Measurements from ENCODE around the gene MRPL9. TPM values are rescaled to one million over a fixed set of nuclear protein-coding genes. Genes with fewer than 3 reads are reported as not detected.
"Not testable (repeated sequence)": the region's sequence is repeated elsewhere in the genome, so short reads cannot be mapped to it uniquely, and the experiment has no call there.

The MRPL9 gene
- total RNA-seq, 2 experiments from 2014 or later = 111 to 121 TPM

GRCh38 chr1:151782026-151782425, 18.7 kb upstream of the MRPL9 start:
- H3K27ac Mint-ChIP-seq; H3K9me3 Mint-ChIP-seq (ENCODE audit: insufficient read depth); H3K4me3 Mint-ChIP-seq; H3K27me3 Mint-ChIP-seq (ENCODE audit: low read depth); H3K36me3 Mint-ChIP-seq (ENCODE audit: low read depth); DNase-seq; H3K4me1 Mint-ChIP-seq (ENCODE audit: low read depth); ATAC-seq; CTCF ChIA-PET: not testable (repeated sequence)
- POLR2A ChIA-PET = interaction anchor here (0.6 kb wide), 1 partner anchor 123 kb away, joined by 6 read pairs; no protein-coding TSS in a partner anchor

GRCh38 chr1:151780736-151781135, 17.4 kb upstream of the MRPL9 start:
- DNase-seq; H3K4me3 Mint-ChIP-seq; H3K9me3 Mint-ChIP-seq (ENCODE audit: insufficient read depth); ATAC-seq; H3K27me3 Mint-ChIP-seq (ENCODE audit: low read depth); H3K27ac Mint-ChIP-seq; H3K36me3 Mint-ChIP-seq (ENCODE audit: low read depth); CTCF ChIA-PET; POLR2A ChIA-PET; H3K4me1 Mint-ChIP-seq (ENCODE audit: low read depth): not testable (repeated sequence)

GRCh38 chr1:151779852-151780251, 16.6 kb upstream of the MRPL9 start:
- DNase-seq (no peak), ATAC-seq (no peak)
- peaks cover 9% of the 10 kb centered on the region for H3K36me3 Mint-ChIP-seq (ENCODE audit: low read depth)
- ChIA-PET POLR2A (no interaction called here), CTCF (no interaction called here)
- H3K27me3 Mint-ChIP-seq (ENCODE audit: low read depth) = no peaks in the 10 kb centered on the region
- no peak overlapping the region for H3K27ac Mint-ChIP-seq
- H3K9me3 Mint-ChIP-seq (ENCODE audit: insufficient read depth) = no peaks in the 10 kb centered on the region
- peaks cover 2% of the 10 kb centered on the region for H3K4me1 Mint-ChIP-seq (ENCODE audit: low read depth)
- H3K4me3 Mint-ChIP-seq = no peak overlapping the region

GRCh38 chr1:151777317-151777716, 14.0 kb upstream of the MRPL9 start:
- ChIA-PET CTCF (interaction anchor here (0.8 to 1.5 kb wide), 2 partner anchors 13 to 43 kb away, joined by 3 read pairs; partner anchors contain the start of gene TDRKH), POLR2A (interaction anchor here (0.6 to 1.0 kb wide), 2 partner anchors 10 to 35 kb away, joined by 3 to 4 read pairs; no protein-coding TSS in a partner anchor)
- Mint-ChIP-seq H3K36me3 (ENCODE audit: low read depth) (peaks cover 9% of the 10 kb centered on the region), H3K27me3 (ENCODE audit: low read depth) (no peaks in the 10 kb centered on the region), H3K4me1 (ENCODE audit: low read depth) (peaks cover 2% of the 10 kb centered on the region), H3K27ac (no peak overlapping the region), H3K4me3 (no peak overlapping the region), H3K9me3 (ENCODE audit: insufficient read depth) (no peaks in the 10 kb centered on the region)
- DNase-seq (no peak), ATAC-seq (no peak)

GRCh38 chr1:151776665-151777062, 13.4 kb upstream of the MRPL9 start:
- no peak for DNase-seq
- H3K4me3 Mint-ChIP-seq = no peak overlapping the region
- CTCF ChIA-PET = interaction anchor here (1.5 kb wide), 1 partner anchor 42 kb away, joined by 3 read pairs; no protein-coding TSS in a partner anchor
- no peak overlapping the region for H3K27ac Mint-ChIP-seq
- no peak for ATAC-seq
- no peaks in the 10 kb centered on the region for H3K27me3 Mint-ChIP-seq (ENCODE audit: low read depth)
- POLR2A ChIA-PET = interaction anchor here (0.7 kb wide), 1 partner anchor 35 kb away, joined by 3 read pairs; no protein-coding TSS in a partner anchor
- H3K9me3 Mint-ChIP-seq (ENCODE audit: insufficient read depth) = no peaks in the 10 kb centered on the region
- H3K4me1 Mint-ChIP-seq (ENCODE audit: low read depth) = peaks cover 2% of the 10 kb centered on the region
- H3K36me3 Mint-ChIP-seq (ENCODE audit: low read depth) = peaks cover 9% of the 10 kb centered on the region

- DNase-seq (no peak), ATAC-seq (no peak)
- H3K9me3 Mint-ChIP-seq (ENCODE audit: insufficient read depth) = no peaks in the 10 kb centered on the region
- H3K4me3 Mint-ChIP-seq = no peak overlapping the region
- POLR2A ChIA-PET = interaction anchor here (0.7 kb wide), 1 partner anchor 35 kb away, joined by 3 read pairs; no protein-coding TSS in a partner anchor
- no peaks in the 10 kb centered on the region for H3K27me3 Mint-ChIP-seq (ENCODE audit: low read depth)
- no peak overlapping the region for H3K27ac Mint-ChIP-seq
- CTCF ChIA-PET = interaction anchor here (1.1 to 1.5 kb wide), 2 partner anchors 19 to 42 kb away, joined by 3 read pairs; no protein-coding TSS in a partner anchor
- H3K4me1 Mint-ChIP-seq (ENCODE audit: low read depth) = peaks cover 2% of the 10 kb centered on the region
- peaks cover 5% of the 10 kb centered on the region for H3K36me3 Mint-ChIP-seq (ENCODE audit: low read depth)
These were observed 12.8 kb upstream of the MRPL9 start for GRCh38 chr1:151775894-151776664.

- Mint-ChIP-seq H3K27ac (no peak overlapping the region), H3K9me3 (ENCODE audit: insufficient read depth) (no peaks in the 10 kb centered on the region), H3K4me3 (no peak overlapping the region), H3K4me1 (ENCODE audit: low read depth) (no peaks in the 10 kb centered on the region), H3K27me3 (ENCODE audit: low read depth) (no peaks in the 10 kb centered on the region), H3K36me3 (ENCODE audit: low read depth) (peaks cover 5% of the 10 kb centered on the region)
- DNase-seq (no peak), ATAC-seq (no peak)
- ChIA-PET POLR2A (interaction anchor here (1.9 kb wide), 1 partner anchor 11 kb away, joined by 9 read pairs; the partner anchor contains the start of gene MRPL9), CTCF (interaction anchor here (0.6 to 1.1 kb wide), 2 partner anchors 18 to 178 kb away, joined by 3 read pairs; no protein-coding TSS in a partner anchor)
These were observed 11.1 kb upstream of the MRPL9 start for GRCh38 chr1:151774256-151774922.

GRCh38 chr1:151773702-151774101, 10.4 kb upstream of the MRPL9 start:
- DNase-seq = no peak
- no peaks in the 10 kb centered on the region for H3K27me3 Mint-ChIP-seq (ENCODE audit: low read depth)
- H3K9me3 Mint-ChIP-seq (ENCODE audit: insufficient read depth) = no peaks in the 10 kb centered on the region
- ChIA-PET POLR2A (interaction anchor here (1.9 kb wide), 1 partner anchor 10 kb away, joined by 9 read pairs; the partner anchor contains the start of gene MRPL9), CTCF (interaction anchor here (0.6 kb wide), 1 partner anchor 179 kb away, joined by 3 read pairs; no protein-coding TSS in a partner anchor)
- H3K36me3 Mint-ChIP-seq (ENCODE audit: low read depth) = peaks cover 5% of the 10 kb centered on the region
- H3K4me1 Mint-ChIP-seq (ENCODE audit: low read depth) = no peaks in the 10 kb centered on the region
- H3K27ac Mint-ChIP-seq = no peak overlapping the region
- no peak overlapping the region for H3K4me3 Mint-ChIP-seq
- no peak for ATAC-seq

GRCh38 chr1:151769270-151769669, 6.0 kb upstream of the MRPL9 start:
- DNase-seq; POLR2A ChIA-PET; CTCF ChIA-PET; H3K9me3 Mint-ChIP-seq (ENCODE audit: insufficient read depth); H3K36me3 Mint-ChIP-seq (ENCODE audit: low read depth); H3K27ac Mint-ChIP-seq; H3K4me3 Mint-ChIP-seq; ATAC-seq; H3K27me3 Mint-ChIP-seq (ENCODE audit: low read depth): not testable (repeated sequence)
- peaks cover 10% of the 10 kb centered on the region for H3K4me1 Mint-ChIP-seq (ENCODE audit: low read depth)

GRCh38 chr1:151768351-151769066, 5.2 kb upstream of the MRPL9 start:
- H3K4me1 Mint-ChIP-seq (ENCODE audit: low read depth) = peaks cover 18% of the 10 kb centered on the region
- DNase-seq; H3K27me3 Mint-ChIP-seq (ENCODE audit: low read depth); ATAC-seq; H3K4me3 Mint-ChIP-seq; H3K9me3 Mint-ChIP-seq (ENCODE audit: insufficient read depth); H3K27ac Mint-ChIP-seq; CTCF ChIA-PET; H3K36me3 Mint-ChIP-seq (ENCODE audit: low read depth): not testable (repeated sequence)
- POLR2A ChIA-PET = interaction anchor here (1.6 kb wide), 1 partner anchor 21 kb away, joined by 4 read pairs; no protein-coding TSS in a partner anchor

- Mint-ChIP-seq H3K4me3 (peak overlapping the region; percentile 81), H3K9me3 (ENCODE audit: insufficient read depth) (no peaks in the 10 kb centered on the region), H3K4me1 (ENCODE audit: low read depth) (peaks cover 34% of the 10 kb centered on the region), H3K27ac (peak overlapping the region; percentile 91), H3K36me3 (ENCODE audit: low read depth) (peaks cover 29% of the 10 kb centered on the region), H3K27me3 (ENCODE audit: low read depth) (no peaks in the 10 kb centered on the region)
- no peak for DNase-seq
- ChIA-PET CTCF (interaction anchor here (1.1 to 2.6 kb wide), 7 partner anchors 11 to 73 kb away, joined by 3 to 14 read pairs (median 5); partner anchors contain the start of gene TDRKH), POLR2A (interaction anchor here (0.7 to 2.5 kb wide), 4 partner anchors 10 to 1770 kb away, joined by 4 to 15 read pairs (median 6); partner anchors contain the start of genes PSMB4 and TDRKH)
- no peak for ATAC-seq
These were observed 694 bp upstream of the MRPL9 start for GRCh38 chr1:151763990-151764389.

Measured in activated CD8-positive, alpha-beta T cell treated with anti-CD3 and anti-CD28 coated beads, Interleukin-2, amount 10 ng/mL, durations not matched to agents 7 days and 5 days (primary cell).